Erythroblast (primary cell): ENCODE results near the gene RAB43.

Experiments
- GATA1 ChIP-seq: IDR thresholded peaks from 2 replicates; pipeline ENCODE4 v1.6.1; 2011; ENCODE audit warnings: low read depth, mild to moderate bottlenecking, control low read depth, low read length, moderate library complexity
- POLR2A ChIP-seq: IDR thresholded peaks from 2 replicates; pipeline ENCODE4 v1.6.1; 2011; ENCODE audit warnings: mild to moderate bottlenecking, low read length

DNA sequence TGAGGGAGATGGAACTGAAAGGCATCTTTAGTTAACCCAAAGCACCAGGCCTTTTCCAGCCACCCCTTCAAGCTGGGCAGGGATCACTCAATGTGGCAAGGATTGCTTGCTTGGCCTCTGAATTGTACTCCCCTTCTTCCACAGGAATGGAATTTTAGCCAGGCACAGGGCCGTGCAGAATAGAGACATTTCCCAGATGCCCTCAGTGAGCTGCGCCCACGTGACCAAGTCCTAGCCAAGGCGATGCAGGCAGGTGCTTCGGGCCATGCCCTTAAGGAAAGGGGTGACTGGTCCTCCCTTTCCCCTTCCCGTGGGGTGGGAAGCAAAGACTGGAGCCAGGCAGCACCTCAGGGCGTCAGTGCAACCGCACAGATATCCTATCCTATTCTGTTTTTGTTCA lies 43.1 kb downstream of the RAB43 start:
- TF ChIP-seq POLR2A (no peak), GATA1 (no peak)
